HK-2 (cell line): ENCODE results near the gene FTO.

Source experiments
- DNase-seq: peaks from one replicate; pipeline ENCODE4 v3.0.0-alpha.2; 2018; ENCODE audit not compliant: unreplicated experiment

The FTO gene

GRCh38 chr16:53782148-53782547 is 78.2 kb downstream of the FTO start:
- no peak for DNase-seq

GRCh38 chr16:53784291-53784690 is 80.3 kb downstream of the FTO start:
- DNase-seq = no peak

- DNase-seq = no peak
Observed at GRCh38 chr16:53785044-53785443, 81.1 kb downstream of the FTO start.

- DNase-seq = no peak
Observed at GRCh38 chr16:53785916-53786315, 82.0 kb downstream of the FTO start.

- DNase-seq = no peak
Observed at GRCh38 chr16:53787423-53787822, 83.5 kb downstream of the FTO start.

- no peak for DNase-seq
Observed at GRCh38 chr16:53789137-53789536, 85.2 kb downstream of the FTO start.

- no peak for DNase-seq
Observed at GRCh38 chr16:53792161-53792951, 88.4 kb downstream of the FTO start.

- no peak for DNase-seq
Observed at GRCh38 chr16:53803451-53803850, 99.5 kb downstream of the FTO start.

GRCh38 chr16:53803998-53804397 is 100.0 kb downstream of the FTO start:
- DNase-seq = no peak

- DNase-seq = no peak
Observed at GRCh38 chr16:53804467-53804866, 100.5 kb downstream of the FTO start.

GRCh38 chr16:53805113-53805512 is 101.2 kb downstream of the FTO start:
- DNase-seq = no peak

GRCh38 chr16:53805752-53806151 is 101.8 kb downstream of the FTO start:
- no peak for DNase-seq

GRCh38 chr16:53809088-53809932 is 105.4 kb downstream of the FTO start:
- DNase-seq = no peak

- DNase-seq = no peak
Observed at GRCh38 chr16:53812914-53813313, 109.0 kb downstream of the FTO start.

GRCh38 chr16:53814801-53815200 is 110.8 kb downstream of the FTO start:
- DNase-seq = no peak

GRCh38 chr16:53816211-53816836 is 112.4 kb downstream of the FTO start:
- no peak for DNase-seq

GRCh38 chr16:53817117-53817755 is 113.3 kb downstream of the FTO start:
- DNase-seq = peak; percentile 46

- DNase-seq = no peak
Observed at GRCh38 chr16:53817812-53818550, 114.0 kb downstream of the FTO start.

- no peak for DNase-seq
Observed at GRCh38 chr16:53821487-53821886, 117.5 kb downstream of the FTO start.

GRCh38 chr16:53821957-53822625 is 118.1 kb downstream of the FTO start:
- no peak for DNase-seq
